GM12875 (cell line): ENCODE results near the gene TOPORS.
"Not testable (repeated sequence)": the region's sequence is repeated elsewhere in the genome, so short reads cannot be mapped to it uniquely, and the experiment has no call there.

ENCODE experiments used
- H3K4me3 ChIP-seq: one replicate; pipeline ENCODE4 v1.5.1; 2011; ENCODE audit warnings: low read depth, low read length, control low read depth
- TF ChIP-seq, protein P1 (sequence below): IDR thresholded peaks from 2 replicates; pipeline ENCODE4 v1.5.1; 2011; ENCODE audit warnings: low read depth, mild to moderate bottlenecking, control low read depth, inconsistent platforms, low read length, moderate library complexity, borderline replicate concordance; ENCODE audit not compliant: insufficient read depth

The TOPORS gene

DNA sequence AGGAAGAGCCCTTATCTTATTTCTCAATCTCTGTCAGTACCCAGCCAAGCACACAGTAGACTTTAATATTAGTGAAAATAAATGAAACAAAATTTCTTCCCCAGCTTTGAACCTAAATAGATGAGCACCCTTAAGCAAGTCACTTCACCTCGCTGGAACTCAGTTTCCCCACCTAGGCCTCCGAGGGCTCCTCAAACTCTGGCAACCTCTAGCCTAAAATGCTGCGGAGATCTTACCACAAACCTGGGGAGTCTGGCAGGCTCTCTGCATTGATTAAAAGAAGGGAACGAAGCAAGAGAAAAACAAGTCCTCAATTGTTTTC, 26.7 kb downstream of the TOPORS start:
- peak overlapping the region; percentile 62 for H3K4me3 ChIP-seq

DNA sequence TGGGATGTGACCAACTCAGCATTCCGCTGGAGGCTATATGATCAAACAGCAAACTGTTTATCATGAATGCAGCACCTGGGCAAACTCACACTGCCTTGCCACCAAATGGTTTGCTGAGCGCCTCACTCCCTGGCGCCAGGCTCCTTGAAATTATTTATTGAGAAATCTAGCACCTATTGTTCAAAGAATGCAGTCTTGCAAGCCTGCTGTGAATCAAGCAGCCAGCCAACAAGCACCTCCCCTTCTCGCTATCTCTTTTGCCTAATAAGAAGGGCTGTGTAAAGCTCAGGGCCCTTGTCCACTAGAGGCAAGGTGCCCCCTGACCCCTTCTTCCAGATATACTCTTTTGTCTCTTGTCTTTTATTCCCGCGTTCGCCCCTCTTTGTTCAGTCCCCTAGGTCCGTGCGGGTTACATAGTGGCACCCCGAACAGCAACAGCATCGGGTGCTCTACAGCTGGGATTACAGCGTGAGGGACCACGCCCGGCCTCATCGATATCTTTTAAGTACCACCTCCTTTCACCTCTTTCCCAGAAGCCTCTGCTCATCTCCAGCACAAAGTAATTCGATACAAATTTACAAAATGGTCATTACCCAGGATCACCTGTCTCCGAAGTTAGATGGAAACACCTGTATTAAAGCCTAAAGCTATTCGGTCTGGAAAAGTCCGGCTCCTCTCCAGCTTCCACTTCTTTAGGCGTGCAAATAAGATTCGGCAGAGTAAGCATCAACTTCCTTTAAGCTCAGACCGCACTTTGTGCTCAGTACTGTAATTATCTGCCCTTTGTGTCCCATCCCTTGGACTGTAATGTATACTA, 27.3 kb downstream of the TOPORS start:
- H3K4me3 ChIP-seq = peak overlapping the region; percentile 62
- TF ChIP-seq, protein P1, sequence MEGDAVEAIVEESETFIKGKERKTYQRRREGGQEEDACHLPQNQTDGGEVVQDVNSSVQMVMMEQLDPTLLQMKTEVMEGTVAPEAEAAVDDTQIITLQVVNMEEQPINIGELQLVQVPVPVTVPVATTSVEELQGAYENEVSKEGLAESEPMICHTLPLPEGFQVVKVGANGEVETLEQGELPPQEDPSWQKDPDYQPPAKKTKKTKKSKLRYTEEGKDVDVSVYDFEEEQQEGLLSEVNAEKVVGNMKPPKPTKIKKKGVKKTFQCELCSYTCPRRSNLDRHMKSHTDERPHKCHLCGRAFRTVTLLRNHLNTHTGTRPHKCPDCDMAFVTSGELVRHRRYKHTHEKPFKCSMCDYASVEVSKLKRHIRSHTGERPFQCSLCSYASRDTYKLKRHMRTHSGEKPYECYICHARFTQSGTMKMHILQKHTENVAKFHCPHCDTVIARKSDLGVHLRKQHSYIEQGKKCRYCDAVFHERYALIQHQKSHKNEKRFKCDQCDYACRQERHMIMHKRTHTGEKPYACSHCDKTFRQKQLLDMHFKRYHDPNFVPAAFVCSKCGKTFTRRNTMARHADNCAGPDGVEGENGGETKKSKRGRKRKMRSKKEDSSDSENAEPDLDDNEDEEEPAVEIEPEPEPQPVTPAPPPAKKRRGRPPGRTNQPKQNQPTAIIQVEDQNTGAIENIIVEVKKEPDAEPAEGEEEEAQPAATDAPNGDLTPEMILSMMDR = no peak

More for the DNA sequence above, 26.7 kb downstream of the TOPORS start:
- TF ChIP-seq, protein P1 = no peak

DNA sequence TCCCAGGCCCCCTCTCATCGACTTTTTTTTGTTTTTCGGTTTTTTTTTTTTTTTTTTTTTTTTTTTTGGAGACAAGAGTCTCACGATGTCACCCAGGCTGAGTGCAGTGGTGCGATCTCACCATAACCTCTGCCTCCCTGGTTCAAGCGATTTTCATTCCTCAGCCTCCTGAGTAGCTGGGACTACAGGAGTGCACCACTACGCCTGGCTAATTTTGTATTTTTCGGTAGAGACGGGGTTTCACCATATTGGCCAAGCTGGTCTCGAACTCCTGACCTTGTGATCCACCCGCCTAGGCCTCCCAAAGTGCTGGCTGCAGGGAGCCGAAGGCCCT, 27.9 kb downstream of the TOPORS start:
- not testable (repeated sequence) for H3K4me3 ChIP-seq

DNA sequence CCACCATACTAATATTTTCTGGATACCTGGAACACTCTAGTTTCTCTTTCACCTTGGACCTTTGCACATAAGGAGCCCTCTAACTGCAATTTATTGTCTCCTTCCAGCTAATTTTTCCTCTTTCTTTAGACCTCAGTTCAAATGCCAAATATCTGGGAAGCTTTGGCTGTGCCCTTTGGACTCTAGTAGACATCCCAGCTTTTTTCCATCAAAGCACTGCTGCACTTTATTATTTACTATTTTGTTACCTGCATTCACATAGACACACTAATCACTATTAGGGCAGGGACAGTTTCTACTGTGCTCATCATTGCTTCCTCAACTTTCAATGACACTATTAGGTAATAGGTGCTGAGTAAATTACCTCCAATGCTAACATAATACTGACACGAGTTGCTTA, 28.5 kb downstream of the TOPORS start:
- H3K4me3 ChIP-seq = no peak overlapping the region
- TF ChIP-seq, protein P1 = no peak

DNA sequence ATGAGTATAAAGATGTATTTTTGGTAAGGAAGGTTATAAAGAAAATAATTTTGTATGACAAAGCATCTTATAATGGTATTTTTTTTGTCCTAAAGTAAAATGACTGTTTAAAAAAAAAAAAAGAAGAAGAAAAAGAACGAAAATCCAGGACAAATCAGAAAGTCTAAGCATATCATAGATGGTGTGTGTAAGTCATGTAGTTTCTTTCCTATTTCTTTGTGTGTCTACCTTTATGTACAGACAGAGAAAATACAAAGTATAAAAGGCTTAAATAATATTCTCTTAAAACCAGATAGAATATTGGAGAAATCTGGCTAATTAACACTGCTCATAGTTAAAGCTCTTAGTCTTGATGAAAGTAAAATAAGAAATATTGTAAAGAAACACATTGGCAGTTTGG, 34.1 kb downstream of the TOPORS start:
- TF ChIP-seq, protein P1 = no peak

DNA sequence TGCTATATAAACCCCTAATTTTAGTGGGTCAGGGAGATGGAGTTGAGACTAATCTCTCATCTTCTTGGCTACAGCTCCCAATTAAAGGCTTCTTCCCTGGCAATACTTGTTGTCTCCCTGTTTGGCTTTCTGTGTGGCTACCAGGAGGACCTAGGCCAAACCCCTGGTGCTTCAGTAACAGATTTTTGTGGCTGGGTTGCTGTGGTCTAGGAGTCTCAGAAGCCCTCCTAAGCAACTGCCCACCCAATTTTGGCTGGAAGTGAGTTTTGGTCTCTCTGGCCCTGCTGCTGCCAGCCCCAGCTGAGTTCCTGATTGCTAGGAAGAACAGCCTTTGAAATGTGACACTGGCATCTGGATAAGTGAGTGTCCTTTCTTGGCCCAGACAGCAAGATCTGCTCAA, 36.1 kb downstream of the TOPORS start:
- TF ChIP-seq, protein P1 = no peak
- H3K4me3 ChIP-seq = no peak overlapping the region

More for the DNA sequence above, 34.1 kb downstream of the TOPORS start:
- H3K4me3 ChIP-seq = no peak overlapping the region

DNA sequence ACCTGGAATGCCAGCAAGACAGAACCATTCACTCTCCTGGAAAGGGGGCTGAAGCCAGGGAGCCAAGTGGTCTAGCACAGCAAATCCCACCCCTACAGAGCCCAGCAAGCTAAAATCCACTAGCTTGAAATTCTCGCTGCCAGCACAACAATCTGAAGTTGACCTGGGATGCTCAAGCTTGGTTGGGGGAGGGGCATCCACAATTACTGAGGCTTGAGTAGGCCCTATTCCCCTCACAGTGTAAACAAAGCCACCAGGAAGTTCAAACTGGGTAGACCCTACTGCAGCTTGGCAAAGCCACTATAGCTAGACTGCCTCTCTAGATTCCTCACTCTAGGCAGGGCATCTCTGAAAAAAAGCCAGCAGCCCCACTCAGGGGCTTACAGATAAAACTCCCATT, 43.7 kb downstream of the TOPORS start:
- H3K4me3 ChIP-seq = no peak overlapping the region
- TF ChIP-seq, protein P1 = no peak
